NT2/D1 (cell line): ENCODE results near the gene SLC24A3.

ENCODE experiments used
- SUZ12 ChIP-seq: IDR thresholded peaks from 2 replicates; pipeline ENCODE4 v1.6.1; 2011; ENCODE audit not compliant: insufficient read length, insufficient read depth; ENCODE audit errors: extremely low read depth
- YY1 ChIP-seq: IDR thresholded peaks from 2 replicates; pipeline ENCODE4 v1.6.1; 2011; ENCODE audit not compliant: insufficient read length, insufficient read depth
- ZNF274 ChIP-seq: IDR thresholded peaks from 2 replicates; pipeline ENCODE4 v1.6.1; 2011; ENCODE audit warnings: mild to moderate bottlenecking, low read depth, low read length

GRCh38 chr20:19382386-19383340, 170.2 kb downstream of the SLC24A3 start:
- no peak for TF ChIP-seq SUZ12
- no peak for TF ChIP-seq YY1
- no peak for TF ChIP-seq ZNF274
